Stimulated activated CD8-positive, alpha-beta memory T cell treated with anti-CD3 and anti-CD28 coated beads, Interleukin-7, amount 100 ng/mL, for 48 hours (primary cell): Measurements from ENCODE around the gene GALNT4.
A peak's percentile ranks its signal among the peaks of the same experiment; 100 is the strongest.

Experiments used
- DNase-seq, 2 donors: peaks; one replicate each; pipeline ENCODE4 v3.0.0-alpha.2; 2020; ENCODE audit warnings: low read depth in 1 of 2; ENCODE audit errors: extremely low read depth in 1 of 2

Gene GALNT4

DNA sequence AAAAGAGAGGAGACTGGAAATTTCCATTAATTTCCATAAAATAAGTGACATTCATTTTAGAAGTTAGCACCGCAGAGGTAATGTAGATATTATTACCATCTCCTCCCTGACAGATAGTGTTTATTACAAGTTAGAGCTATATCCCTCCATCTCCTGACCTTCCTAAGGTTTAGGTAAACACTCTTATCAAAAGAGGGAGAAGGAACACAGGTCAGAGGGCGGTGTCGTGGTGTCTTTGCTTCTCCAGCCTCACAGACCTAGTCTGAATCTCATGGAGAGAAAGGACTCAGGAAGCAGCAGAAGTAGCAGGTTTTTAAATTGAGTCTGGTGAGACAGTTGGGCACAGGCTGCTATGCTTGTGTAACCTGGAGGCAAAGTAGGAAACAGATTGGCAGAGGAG, 12.8 kb upstream of the GALNT4 start:
- no peak for DNase-seq

DNA sequence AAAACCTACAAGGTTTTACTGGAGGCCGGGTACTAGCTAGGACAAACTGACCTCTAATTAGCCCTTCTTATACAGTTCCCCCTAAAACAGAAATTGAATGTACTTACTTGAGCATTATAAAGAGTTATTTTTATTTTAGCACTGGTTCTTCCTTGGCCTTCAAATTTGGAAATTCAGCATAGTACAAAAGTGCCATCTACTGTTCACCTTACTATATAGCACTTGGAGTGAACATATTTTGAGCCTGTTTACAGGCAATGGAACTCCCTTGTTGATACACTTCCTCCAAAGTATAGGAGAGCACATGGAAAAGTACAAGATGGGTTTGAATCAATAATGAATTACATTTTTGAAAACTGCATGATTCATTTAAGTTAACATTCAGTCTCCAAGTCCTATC, 5.1 kb upstream of the GALNT4 start:
- no peak for DNase-seq

DNA sequence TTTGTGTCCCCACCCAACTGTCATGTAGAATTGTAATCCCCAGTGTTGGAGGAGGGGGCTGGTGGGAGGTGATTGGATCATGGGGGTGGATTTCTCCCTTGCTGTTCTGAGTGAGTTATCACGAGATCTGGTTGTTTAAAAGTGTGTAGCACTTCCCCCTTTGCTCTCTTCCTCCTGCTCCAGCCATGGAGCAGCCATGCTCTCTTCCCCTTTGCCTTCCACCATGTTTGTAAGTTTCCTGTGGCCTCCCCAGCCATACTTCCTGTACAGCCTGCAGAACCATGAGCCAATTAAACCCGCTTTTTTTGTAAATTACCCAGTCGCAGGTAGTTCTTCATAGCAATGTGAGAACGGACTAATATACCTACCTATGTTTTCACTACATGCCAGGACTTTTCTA, 3.8 kb upstream of the GALNT4 start:
- no peak for DNase-seq

DNA sequence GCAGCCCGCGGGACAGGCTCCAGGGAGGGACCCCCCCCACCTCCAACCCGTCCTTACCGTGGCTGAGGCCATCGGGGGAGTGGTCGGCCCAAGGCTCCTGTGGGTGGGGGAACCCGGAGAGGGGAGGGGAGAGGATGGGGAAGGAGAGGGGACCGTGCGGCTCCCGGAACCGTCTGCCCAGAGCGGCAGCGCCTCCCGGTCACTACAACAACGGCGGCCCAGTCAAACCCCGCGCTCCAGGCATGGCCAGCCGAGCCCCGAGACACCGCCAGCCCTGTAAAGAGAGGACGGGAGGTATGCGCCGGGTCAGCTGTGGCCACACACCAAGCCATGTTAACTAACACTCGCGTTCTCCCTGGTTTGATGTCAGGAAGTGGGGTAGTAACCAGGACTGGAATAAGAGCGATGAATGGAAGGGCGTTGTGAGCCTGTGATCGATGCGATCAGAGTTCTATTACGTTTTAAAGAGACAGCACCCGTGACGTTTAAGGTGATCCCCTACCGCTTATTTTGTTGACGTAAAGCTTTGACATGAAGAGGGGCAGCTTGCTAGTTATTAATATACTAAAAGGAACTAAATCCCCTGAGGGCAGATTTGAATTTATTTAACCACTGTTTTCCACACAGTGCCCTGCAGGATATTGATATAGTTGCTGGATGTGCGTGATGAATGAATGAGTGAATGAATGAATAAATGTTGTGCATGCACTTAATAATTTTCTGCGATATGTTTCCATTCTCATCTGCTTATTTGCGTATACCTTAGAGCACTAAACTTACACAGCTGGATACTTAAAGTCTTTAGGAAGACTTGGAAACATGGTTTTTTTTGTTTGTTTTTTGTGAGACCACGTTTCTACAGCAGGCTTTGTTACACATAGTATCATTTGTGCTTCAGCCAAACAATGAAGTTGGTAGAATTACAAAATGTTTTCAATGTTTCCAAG, 1.5 kb upstream of the GALNT4 start, which contains the start of gene POC1B:
Gene POC1B (minus strand): TSS at position 224 of the 947 bp plus-strand sequence. CDS start 152 bp downstream, at position 72.
- DNase-seq: peak; percentile 62 to 71

DNA sequence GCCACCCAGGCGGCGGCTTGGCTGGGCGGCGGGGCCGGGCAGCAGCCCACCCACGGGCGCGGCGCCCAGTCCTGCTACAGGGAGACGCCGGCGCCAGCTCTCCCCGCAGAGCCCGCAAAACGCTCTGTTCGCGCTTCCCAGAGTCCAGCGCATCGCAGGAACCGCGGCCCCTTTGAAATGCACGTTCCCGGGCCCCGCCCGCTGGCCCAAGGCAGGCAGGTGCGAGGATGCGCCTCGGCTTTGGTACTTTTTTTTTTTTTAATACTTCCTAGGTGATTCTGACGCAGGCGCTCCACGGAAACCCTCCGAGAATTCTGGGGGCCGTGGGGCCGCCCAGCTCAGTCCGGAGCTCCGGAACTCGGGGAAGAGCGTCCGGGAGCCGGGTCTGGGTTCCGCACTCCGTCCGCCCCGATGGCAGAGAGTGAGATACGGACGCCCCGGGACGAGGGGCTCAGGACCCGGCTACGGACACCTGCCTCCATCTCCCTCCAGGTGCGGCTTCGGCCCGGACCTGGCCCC, 768 bp upstream of the GALNT4 start:
- DNase-seq: peak; percentile 5 to 20

DNA sequence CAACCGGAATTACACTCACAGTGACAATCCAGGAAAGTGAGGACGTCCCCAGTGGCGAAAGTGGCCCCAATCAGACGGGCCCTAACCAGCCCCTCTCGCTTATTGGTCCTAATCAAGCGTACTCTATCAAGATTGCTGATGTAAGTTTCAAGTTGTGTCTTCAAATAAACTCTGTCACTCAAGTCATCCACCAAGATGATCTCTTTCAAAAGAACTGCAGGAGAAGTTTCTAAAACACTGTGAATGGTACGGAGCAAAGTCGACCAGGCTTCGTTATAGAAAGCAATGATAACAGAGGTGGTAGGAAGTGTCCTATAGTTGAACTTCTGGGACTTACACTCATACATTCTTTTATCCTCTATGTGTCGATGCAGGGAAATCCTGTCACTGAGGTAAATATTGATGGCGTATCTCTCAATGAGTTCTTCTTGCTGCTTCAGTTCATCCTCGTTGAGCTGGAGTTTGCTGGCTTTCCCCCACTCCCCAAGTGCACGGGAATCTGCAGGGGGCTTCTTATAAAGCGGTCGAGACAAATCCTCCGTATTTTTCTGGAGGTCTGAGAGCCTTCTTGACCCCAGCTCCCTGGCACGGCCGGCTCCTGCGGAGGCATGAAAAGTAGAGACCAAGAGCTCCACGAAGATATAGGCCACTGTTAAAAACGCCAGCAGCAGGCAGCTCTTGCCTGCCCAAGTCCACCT, 604 bp downstream of the GALNT4 start:
- no peak for DNase-seq

DNA sequence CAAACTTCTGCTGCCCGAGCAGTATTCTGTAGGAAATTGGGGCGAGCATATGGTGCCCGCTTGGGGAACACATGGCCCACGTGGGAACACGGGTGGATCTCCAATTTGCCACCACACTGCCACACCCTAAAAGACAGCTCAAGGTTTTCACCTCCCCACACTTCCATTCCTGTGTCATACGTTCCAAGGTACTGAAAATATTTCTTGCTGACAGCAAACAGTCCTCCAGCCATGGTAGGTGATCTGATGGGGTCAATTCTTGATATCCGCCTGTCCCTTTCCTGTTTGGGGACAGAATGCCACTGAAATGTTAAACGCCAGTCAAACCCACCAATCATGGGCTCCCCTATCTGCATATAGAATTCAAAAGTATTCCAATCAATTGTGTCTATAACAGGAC, 1.2 kb downstream of the GALNT4 start:
- DNase-seq: no peak

DNA sequence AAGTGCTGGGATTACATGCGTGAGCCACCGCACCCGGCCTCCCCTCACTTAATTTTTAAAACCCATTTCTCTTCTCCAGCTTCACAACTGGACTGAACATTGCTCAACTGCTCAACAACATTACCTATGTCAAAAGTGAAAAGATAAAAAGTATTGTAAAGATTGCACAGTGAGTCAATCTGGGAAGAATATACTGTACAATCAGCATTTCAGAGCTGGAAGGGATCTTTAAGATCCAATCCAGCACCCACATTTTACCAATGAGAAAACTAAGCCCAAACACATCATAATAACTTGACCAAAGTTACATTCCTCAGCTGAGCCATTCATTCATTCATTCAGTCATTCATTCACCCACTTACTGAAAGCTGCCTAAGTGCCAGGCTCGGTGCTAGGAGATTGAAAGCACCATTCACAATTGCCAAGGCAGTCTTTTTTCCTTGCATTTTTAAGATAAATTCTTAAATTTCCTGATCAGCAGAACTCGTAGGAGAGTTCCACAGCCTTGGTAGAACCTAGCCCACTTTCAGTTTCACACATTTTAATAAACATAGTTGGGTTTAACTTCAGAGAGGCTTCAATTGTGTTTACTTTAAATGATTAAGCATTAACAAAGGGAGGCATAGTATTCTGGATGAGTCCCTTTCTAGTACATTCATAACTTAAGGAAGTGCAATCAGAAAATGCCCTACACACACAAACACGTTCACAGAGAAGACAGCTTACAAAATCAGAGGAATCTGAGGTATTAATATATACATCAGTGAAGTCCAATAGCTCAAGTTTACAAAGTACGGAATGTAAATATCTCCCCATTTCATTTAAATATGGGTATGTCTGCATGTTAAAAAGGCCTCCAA, 3.0 kb downstream of the GALNT4 start:
- DNase-seq: no peak

DNA sequence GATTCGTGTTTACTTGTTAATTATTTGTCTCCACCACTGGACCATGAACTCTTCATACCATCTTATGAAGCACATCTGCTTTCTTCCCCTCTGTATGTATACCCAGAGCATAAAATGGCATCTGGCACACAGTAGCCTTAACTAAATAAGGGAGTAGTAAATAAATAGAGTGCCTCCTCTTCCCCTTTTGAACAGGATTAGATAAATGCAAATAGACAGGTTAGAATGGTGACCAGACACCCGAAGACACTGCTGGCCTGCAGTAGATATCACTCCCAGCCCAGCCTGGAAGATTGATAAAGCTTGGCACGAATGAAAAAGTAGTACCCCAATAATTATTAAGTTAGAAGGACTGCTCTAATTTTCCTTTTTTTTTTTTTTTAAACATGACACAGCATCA, 6.9 kb downstream of the GALNT4 start:
- no peak for DNase-seq

DNA sequence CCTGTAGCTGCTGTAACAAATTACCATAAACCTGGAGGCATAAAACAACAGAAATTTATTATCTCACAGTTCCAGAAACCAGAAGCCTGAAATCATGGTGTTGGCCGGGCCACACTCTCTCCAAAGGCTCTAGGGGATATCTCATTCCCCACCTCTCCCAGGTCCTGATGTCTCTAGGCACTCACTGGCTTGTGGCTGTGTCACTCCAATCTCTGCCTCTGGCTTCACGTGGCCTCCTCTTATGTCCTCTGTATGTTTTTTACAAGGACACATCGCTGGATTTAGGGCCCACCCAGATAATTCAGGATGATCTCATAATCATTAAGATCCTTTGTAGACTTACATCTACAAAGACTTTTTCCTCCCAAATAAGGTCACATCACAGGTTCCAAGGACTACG, 8.0 kb downstream of the GALNT4 start:
- DNase-seq: no peak

DNA sequence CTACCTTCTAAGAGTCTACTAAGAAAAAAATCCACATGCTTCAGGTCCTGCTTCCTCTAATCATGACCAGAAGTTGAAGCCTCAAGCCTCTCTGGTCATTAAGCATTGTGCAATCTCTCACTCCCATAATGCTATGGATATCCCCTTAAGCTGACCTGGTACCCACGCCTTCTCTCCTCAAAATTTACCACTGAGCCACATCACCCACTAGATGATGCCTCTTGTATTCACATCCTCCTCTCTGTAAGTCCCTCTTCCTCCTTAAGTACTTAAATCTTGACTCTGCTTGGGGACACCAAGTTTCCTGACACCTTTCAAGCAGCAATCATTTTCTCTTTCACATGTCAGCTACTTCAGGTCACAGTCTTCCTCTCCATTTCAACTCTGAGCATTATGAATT, 9.8 kb downstream of the GALNT4 start:
- DNase-seq: no peak

DNA sequence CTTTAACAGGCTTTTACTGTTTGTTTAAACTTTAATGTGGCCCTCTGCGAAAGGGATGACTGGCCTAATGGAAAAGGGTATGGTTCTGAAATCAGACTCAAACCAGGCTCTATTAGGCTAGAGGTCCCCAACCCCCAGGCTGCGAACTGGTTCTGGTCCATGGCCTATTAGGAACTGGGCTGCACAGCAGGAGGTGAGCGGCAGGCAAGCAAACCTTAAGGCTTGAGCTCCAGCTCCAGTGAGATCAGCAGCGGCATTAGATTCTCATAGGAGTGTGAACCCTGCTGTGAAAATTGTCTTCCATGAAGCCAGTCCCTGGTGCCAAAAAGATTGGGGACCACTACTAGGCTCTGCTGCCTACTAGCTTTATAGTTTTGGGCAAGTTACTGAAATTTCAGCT, 11.1 kb downstream of the GALNT4 start:
- DNase-seq: no peak

DNA sequence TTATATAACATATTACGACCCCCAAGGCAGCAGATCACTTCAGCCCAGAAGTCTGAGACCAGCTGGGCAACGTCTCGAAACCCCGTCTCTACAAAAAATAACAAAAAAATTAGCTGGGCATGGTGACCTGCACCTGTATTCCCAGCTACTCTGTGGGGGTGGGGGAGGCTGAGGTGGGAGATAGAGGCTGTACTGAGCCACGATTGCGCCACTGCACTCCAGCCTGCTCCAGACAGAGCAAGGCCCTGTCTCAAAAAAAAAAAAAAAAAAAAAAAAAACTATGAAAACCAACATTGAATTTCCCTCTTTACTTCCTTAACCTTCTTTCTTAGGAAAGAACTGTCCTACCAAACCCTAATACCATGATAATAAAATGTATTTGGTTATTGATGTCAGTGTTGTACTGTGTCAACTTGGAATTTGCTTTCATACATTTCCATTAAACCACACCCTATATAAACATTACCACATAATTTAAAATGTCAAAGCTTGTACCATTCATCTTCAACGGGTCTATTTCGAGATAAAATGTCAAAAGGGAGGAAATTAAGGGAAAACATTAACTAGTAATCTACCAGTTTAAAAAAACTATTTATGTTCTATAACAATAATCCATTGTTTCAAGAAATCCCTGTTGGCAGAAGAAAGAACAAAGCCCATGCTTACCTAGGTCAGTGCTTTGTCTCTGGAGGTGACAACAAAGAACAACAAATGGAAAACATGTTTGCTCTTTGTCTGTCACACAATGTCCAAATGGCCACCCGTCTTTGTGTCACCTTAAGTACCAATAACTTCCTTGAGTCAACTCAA, 17.4 kb downstream of the GALNT4 start:
- no peak for DNase-seq

DNA sequence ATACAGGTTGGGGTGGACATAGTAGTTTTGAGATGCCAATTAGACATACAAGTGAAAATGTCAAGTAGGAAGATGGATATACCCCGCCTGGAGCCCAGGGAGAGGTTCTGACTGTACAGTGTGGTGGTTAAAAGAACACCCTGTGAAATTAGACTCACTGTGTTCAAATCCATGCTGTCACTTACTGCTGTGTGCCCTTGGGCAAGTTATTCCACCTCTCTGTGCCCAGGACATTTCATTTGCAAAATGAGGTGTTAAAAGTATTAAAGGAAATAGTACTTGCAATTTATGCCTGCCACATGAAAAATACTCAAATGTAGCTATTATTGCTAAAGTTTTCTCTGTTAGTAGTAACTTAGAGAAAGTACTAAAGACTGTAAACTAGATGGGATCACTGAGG, 18.5 kb downstream of the GALNT4 start:
- DNase-seq: no peak

DNA sequence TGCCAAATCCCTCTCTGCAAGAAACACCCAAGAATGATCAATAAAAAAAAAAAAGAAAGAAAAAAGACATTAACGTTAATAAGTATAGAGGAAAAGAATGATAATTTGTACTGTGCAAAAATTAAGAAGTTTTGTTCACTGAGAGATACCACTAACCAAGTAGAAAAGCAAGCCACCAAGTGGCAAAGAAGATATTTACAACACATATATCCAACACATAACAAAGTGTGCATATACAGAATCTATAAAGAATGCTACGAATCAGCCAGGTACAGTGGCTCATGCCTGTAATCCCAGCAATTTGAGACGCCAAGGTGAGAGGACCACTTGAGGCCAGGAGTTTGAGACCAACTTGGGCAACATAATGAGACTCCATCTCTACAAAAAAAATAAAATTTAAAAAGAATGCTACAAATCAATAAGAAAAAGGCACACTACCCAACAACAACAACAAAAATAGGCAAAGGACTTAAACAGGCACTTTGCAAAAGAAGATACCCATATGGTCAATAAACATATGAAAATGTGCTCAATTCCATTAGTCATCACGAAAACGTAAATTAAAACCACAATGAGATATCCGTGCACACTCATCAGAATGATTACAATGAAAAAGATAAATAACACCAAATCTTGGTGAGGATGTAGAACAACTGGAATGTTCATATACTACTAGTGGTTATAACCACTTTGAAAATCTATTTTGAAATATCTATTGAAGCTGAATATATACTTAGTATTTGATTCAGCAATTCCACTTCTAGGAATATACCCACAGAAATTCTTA, 19.8 kb downstream of the GALNT4 start:
- DNase-seq: no peak

DNA sequence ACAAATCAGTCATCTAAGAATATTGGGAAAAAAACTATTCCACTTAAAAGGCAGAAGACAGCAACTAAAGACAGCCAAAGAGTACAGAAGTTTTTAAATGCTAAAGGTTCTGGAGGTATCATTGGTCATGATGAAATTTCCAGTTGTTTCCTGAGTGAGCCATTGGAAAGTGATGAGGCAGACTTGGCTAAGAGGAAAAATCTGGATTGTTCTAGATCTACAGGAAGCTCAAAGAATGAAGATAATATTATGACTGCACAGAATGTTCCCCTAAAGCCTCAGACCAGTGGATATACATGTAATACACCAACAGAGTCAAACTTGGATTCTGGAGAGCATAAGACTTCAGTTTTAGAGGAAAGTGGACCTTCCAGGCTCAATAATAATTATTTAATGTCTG, 22.8 kb downstream of the GALNT4 start:
- DNase-seq: no peak

DNA sequence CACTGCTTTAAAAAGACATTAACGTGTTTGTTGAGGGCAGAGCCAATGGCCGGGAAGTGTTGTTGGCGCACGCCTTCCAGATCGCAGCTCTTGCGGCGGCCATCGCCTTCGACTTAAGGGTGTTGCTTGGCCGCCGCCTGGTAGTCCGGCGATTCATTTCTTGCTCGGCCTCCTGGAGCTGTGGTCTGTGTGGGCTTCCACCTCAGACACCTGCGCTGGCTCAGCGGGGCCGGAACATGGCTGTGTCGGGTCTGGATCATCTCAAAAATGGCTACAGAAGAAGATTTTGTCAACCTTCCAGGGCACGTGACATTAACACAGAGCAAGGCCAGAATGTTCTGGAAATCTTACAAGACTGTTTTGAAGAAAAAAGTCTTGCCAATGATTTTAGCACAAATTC, 24.7 kb downstream of the GALNT4 start:
- no peak for DNase-seq

DNA sequence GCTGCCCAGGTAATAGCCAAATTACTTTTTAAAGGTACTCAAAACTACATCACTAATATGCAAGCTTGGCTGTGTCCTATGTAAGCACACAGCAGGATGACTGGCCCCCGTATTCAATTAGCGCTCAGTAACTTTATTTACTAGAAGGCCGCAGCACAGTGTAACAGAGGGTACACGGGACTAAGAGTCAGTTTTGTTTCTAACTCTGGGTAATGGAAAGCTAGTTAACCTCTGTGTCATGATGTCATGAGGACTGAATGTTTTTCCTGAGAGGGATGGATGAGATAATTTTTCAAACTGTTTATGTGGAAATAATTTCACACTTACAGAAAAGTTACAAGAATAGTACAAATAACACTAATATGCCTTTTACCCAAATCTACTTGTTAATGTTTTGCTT, 27.1 kb downstream of the GALNT4 start:
- DNase-seq: no peak

DNA sequence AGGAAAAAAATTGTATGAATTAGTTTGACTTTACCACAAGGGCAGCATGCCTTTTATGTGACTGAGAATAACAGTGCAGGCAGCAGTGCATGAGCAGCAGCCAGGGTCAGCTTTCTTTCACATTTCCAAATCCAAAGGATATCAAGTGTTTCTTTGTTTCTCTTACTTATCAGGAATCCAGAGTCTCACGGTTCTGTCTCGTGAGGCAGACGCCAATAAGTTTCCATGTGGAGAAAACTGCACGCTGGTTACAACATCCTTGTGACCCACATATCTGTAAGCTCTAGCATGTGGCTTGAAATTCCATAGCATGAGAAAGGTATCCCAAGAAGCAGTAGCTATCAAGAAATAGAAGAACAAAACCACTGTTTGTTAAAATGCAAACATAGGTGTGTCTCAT, 27.6 kb downstream of the GALNT4 start:
- no peak for DNase-seq
